Measurements from ENCODE around the gene TENT4B.

Gene TENT4B

GRCh38 chr16:50265260-50265659 is 112.2 kb downstream of the TENT4B start:
- H3K36me3 ChIP-seq (ENCODE audit: control insufficient read depth, insufficient read depth, low read length), result no peaks in the 10 kb centered on the region
- no peak overlapping the region for H3K4me3 ChIP-seq (ENCODE audit: extremely low read depth, insufficient read depth, low read length, poor library complexity, severe bottlenecking)
- H3K9me3 ChIP-seq (ENCODE audit: control insufficient read depth, low read length), result no peaks in the 10 kb centered on the region
- H3K4me1 ChIP-seq (ENCODE audit: control insufficient read depth, insufficient read depth, low read length, poor library complexity, severe bottlenecking), result peaks cover 36% of the 10 kb centered on the region
- no peak overlapping the region for H3K27ac ChIP-seq (ENCODE audit: low read depth, low read length, severe bottlenecking)
- 100% methylated on average over 1 of the region's 2 CpGs; no CpG with 5 or more reads in 1 of the 2 experiments for WGBS, 2 experiments (ENCODE audit: insufficient coverage in 2 of 2)

GRCh38 chr16:50265716-50266336 is 112.7 kb downstream of the TENT4B start:
- H3K27ac ChIP-seq (ENCODE audit: low read depth, low read length, severe bottlenecking), result peak overlapping the region; percentile 59
- no peak overlapping the region for H3K4me3 ChIP-seq (ENCODE audit: extremely low read depth, insufficient read depth, low read length, poor library complexity, severe bottlenecking)
- WGBS, 2 experiments (ENCODE audit: insufficient coverage in 2 of 2), result 83 to 90% methylated on average over 2 to 6 of the region's 10 CpGs

GRCh38 chr16:50266337-50267091 is 113.4 kb downstream of the TENT4B start, which contains the start of gene ADCY7:
TSS of gene ADCY7 (plus strand) at chr16:50266551. CDS start at chr16:50288180, 21,629 bp downstream.
- no peaks in the 10 kb centered on the region for H3K9me3 ChIP-seq (ENCODE audit: control insufficient read depth, low read length)
- WGBS, 2 experiments (ENCODE audit: insufficient coverage in 2 of 2), result 30 to 45% methylated on average over 14 to 20 of the region's 25 CpGs
- H3K36me3 ChIP-seq (ENCODE audit: control insufficient read depth, insufficient read depth, low read length), result peaks cover 5% of the 10 kb centered on the region
- peaks cover 36% of the 10 kb centered on the region for H3K4me1 ChIP-seq (ENCODE audit: control insufficient read depth, insufficient read depth, low read length, poor library complexity, severe bottlenecking)
- peak within 1 kb of the TSS; percentile 59 for H3K27ac ChIP-seq (ENCODE audit: low read depth, low read length, severe bottlenecking)
- peak within 1 kb of the TSS; percentile 23 for H3K4me3 ChIP-seq (ENCODE audit: extremely low read depth, insufficient read depth, low read length, poor library complexity, severe bottlenecking)

More at GRCh38 chr16:50265716-50266336, 112.7 kb downstream of the TENT4B start:
- Histone ChIP-seq H3K4me1 (ENCODE audit: control insufficient read depth, insufficient read depth, low read length, poor library complexity, severe bottlenecking) (peaks cover 36% of the 10 kb centered on the region), H3K36me3 (ENCODE audit: control insufficient read depth, insufficient read depth, low read length) (peaks cover 4% of the 10 kb centered on the region), H3K9me3 (ENCODE audit: control insufficient read depth, low read length) (no peaks in the 10 kb centered on the region)

GRCh38 chr16:50267151-50267631 is 114.1 kb downstream of the TENT4B start:
- Histone ChIP-seq H3K9me3 (ENCODE audit: control insufficient read depth, low read length) (no peaks in the 10 kb centered on the region), H3K4me3 (ENCODE audit: extremely low read depth, insufficient read depth, low read length, poor library complexity, severe bottlenecking) (no peak overlapping the region), H3K36me3 (ENCODE audit: control insufficient read depth, insufficient read depth, low read length) (peaks cover 5% of the 10 kb centered on the region), H3K4me1 (ENCODE audit: control insufficient read depth, insufficient read depth, low read length, poor library complexity, severe bottlenecking) (peaks cover 34% of the 10 kb centered on the region), H3K27ac (ENCODE audit: low read depth, low read length, severe bottlenecking) (no peak overlapping the region)
- WGBS, 2 experiments (ENCODE audit: insufficient coverage in 2 of 2), result 93 to 100% methylated on average over 6 of the region's 8 CpGs

DNA sequence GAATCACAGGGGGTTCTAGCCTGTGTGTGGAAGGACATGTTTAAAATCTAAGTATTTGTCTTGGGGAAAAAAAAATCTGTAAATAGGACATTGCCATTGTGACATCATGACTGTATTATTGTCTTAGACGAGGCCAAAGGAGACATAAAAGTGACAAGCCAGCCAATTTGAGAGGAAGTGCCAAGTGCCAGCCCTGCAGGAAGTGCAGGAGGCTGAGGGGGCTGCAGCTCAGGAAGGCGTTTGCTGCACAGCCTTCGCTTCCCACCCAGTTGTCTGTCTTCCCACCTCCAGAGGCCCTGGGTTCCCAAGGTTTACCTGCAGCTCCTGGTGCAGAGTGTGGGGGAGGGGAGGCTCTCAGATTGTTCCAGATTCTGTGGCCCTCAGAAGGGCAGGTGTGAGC is 114.5 kb downstream of the TENT4B start:
- Histone ChIP-seq H3K4me3 (ENCODE audit: extremely low read depth, insufficient read depth, low read length, poor library complexity, severe bottlenecking) (no peak overlapping the region), H3K27ac (ENCODE audit: low read depth, low read length, severe bottlenecking) (no peak overlapping the region), H3K36me3 (ENCODE audit: control insufficient read depth, insufficient read depth, low read length) (peaks cover 5% of the 10 kb centered on the region), H3K9me3 (ENCODE audit: control insufficient read depth, low read length) (no peaks in the 10 kb centered on the region), H3K4me1 (ENCODE audit: control insufficient read depth, insufficient read depth, low read length, poor library complexity, severe bottlenecking) (peaks cover 38% of the 10 kb centered on the region)
- 80 to 90% methylated on average over 1 of the region's 3 CpGs for WGBS, 2 experiments (ENCODE audit: insufficient coverage in 2 of 2)

GRCh38 chr16:50268352-50268751 is 115.2 kb downstream of the TENT4B start:
- no peak overlapping the region for H3K27ac ChIP-seq (ENCODE audit: low read depth, low read length, severe bottlenecking)
- H3K4me1 ChIP-seq (ENCODE audit: control insufficient read depth, insufficient read depth, low read length, poor library complexity, severe bottlenecking), result peaks cover 38% of the 10 kb centered on the region
- no peaks in the 10 kb centered on the region for H3K9me3 ChIP-seq (ENCODE audit: control insufficient read depth, low read length)
- peaks cover 5% of the 10 kb centered on the region for H3K36me3 ChIP-seq (ENCODE audit: control insufficient read depth, insufficient read depth, low read length)
- H3K4me3 ChIP-seq (ENCODE audit: extremely low read depth, insufficient read depth, low read length, poor library complexity, severe bottlenecking), result no peak overlapping the region
- 96 to 100% methylated on average over 4 to 5 of the region's 5 CpGs for WGBS, 2 experiments (ENCODE audit: insufficient coverage in 2 of 2)

DNA sequence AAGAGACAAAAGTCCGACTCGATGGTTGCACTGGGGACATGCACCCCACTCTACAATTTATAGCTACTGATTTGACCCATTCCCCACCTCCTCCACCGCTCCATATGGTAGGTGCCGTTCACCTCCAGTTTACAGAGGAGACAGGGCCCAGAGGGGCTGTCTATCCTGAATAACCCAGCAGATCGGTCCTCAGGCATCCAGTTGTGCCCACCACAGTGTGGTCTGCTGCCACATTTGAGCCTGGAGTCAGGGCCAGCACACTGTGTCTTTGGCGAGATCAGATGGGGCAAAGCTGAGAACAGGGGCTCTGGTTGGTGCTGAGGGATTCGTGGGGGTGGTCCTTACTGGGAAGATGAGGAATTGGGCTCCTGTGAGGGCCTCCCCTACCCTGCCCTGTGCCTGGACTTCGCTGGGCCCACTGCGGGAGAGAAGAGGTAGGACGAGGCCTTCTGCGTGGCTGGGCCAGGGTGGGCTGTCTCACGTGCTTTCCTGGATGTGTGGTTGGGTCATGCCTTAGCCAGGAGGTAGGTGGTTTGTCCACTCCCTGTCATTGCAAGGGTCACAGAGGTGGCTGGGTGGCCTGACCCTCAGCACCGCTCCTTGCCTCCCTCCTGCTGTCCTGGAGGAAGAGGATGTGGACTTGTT is 116.1 kb downstream of the TENT4B start:
- H3K4me1 ChIP-seq (ENCODE audit: control insufficient read depth, insufficient read depth, low read length, poor library complexity, severe bottlenecking), result peaks cover 38% of the 10 kb centered on the region
- no peaks in the 10 kb centered on the region for H3K9me3 ChIP-seq (ENCODE audit: control insufficient read depth, low read length)
- WGBS, 2 experiments (ENCODE audit: insufficient coverage in 2 of 2), result 93 to 96% methylated on average over 11 to 12 of the region's 13 CpGs
- H3K36me3 ChIP-seq (ENCODE audit: control insufficient read depth, insufficient read depth, low read length), result peaks cover 5% of the 10 kb centered on the region
- H3K27ac ChIP-seq (ENCODE audit: low read depth, low read length, severe bottlenecking), result no peak overlapping the region
- no peak overlapping the region for H3K4me3 ChIP-seq (ENCODE audit: extremely low read depth, insufficient read depth, low read length, poor library complexity, severe bottlenecking)

DNA sequence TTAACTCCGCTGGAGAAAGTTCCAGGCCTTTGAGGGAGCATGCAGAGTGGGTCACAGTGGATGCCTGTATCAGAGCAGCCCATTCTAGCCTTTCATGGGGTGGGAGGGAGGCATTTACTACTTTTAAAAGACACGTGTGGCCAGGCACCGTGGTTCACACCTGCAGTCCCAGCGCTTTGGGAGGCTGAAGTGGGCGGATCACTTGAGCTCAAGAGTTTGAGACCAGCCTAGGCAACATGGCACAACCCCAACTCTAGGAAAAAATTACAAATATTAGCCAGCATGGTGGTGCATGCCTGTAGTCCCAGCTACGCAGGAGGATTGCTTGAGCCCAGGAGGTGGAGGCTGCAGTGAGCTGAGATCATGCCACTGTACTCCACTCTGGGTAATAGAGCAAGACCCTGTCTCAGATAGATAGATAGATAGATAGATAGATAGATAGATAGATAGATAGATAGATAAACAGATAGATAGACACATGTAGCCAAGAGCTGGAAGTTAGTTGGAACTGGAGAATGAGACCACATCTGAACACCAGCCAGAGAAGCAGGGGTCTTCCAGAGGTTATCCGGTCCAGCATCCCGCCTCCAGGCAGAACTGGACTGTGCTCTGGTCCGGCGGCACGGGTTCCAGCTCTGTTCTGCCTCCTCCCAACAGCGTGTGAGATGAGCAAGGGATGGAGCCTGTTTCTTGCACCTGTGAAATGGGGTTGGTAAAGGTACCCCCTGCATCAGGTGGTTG is 116.8 kb downstream of the TENT4B start:
- Histone ChIP-seq H3K4me3 (ENCODE audit: extremely low read depth, insufficient read depth, low read length, poor library complexity, severe bottlenecking) (no peak overlapping the region), H3K9me3 (ENCODE audit: control insufficient read depth, low read length) (no peaks in the 10 kb centered on the region), H3K4me1 (ENCODE audit: control insufficient read depth, insufficient read depth, low read length, poor library complexity, severe bottlenecking) (peaks cover 32% of the 10 kb centered on the region), H3K27ac (ENCODE audit: low read depth, low read length, severe bottlenecking) (no peak overlapping the region), H3K36me3 (ENCODE audit: control insufficient read depth, insufficient read depth, low read length) (peaks cover 5% of the 10 kb centered on the region)
- 91 to 95% methylated on average over 6 to 11 of the region's 12 CpGs for WGBS, 2 experiments (ENCODE audit: insufficient coverage in 2 of 2)

- Histone ChIP-seq H3K4me1 (ENCODE audit: control insufficient read depth, insufficient read depth, low read length, poor library complexity, severe bottlenecking) (peaks cover 27% of the 10 kb centered on the region), H3K9me3 (ENCODE audit: control insufficient read depth, low read length) (no peaks in the 10 kb centered on the region), H3K27ac (ENCODE audit: low read depth, low read length, severe bottlenecking) (no peak overlapping the region), H3K36me3 (ENCODE audit: control insufficient read depth, insufficient read depth, low read length) (peaks cover 5% of the 10 kb centered on the region), H3K4me3 (ENCODE audit: extremely low read depth, insufficient read depth, low read length, poor library complexity, severe bottlenecking) (no peak overlapping the region)
- WGBS, 2 experiments (ENCODE audit: insufficient coverage in 2 of 2), result 96 to 99% methylated on average over 10 to 12 of the region's 13 CpGs
Observed at GRCh38 chr16:50270510-50271147, 117.5 kb downstream of the TENT4B start.

Data from mesodermal cell (in vitro differentiated cells).